NCI-H187 (cell line): ENCODE measurements around the gene GIMAP6.
"Not testable (repeated sequence)": the region's sequence is repeated elsewhere in the genome, so short reads cannot be mapped to it uniquely, and the experiment has no call there.

Experiments
- DNase-seq, 2 experiments: peaks; one replicate each; lab custom pipeline; 2025; lab: John Stamatoyannopoulos, UW

The GIMAP6 gene

GRCh38 chr7:150645259-150646020 is 13.3 kb upstream of the GIMAP6 start:
- no peak for DNase-seq

DNA sequence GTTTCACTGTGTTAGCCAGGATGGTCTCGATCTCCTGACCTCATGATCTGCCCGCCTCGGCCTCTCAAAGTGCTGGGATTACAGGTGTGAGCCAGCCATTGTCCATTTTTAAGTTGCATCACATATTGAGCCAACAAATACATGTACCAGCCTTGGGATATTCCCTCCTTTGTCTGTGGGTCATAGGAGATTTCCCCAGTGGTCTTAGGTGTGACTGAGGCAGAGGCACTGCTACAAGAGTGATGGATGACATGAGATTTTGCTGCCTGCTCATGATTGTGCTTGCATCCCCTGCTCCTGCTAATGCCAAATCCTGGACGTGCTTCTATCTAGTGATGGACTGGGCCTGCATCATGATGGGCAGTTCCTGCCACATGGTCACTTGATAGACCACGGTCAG is 10.7 kb upstream of the GIMAP6 start:
- no peak for DNase-seq

DNA sequence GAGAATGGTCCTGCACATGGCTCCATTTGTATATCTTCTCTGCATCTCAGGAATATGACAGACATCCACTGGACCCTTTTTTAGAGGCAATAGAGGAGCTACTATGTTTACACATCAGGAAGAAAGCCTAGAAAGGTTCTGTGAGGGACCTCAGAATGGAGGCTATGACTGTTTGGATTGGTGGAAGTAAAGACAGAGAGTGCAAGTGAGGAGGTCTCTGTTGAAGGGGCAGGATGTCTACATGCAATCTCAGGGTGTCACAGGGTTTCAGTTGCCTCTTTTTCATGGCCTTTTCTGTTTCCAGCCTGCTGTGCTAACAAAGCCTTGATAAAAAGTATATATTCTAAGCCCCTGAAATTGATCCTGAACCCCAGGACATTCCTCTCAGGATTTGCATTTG is 9.7 kb upstream of the GIMAP6 start:
- DNase-seq, result no peak

GRCh38 chr7:150633926-150634325 is 1.7 kb upstream of the GIMAP6 start:
- no peak for DNase-seq

- DNase-seq, result no peak
These were observed 930 bp downstream of the GIMAP6 start for GRCh38 chr7:150631084-150631826.

GRCh38 chr7:150629347-150629746 is 2.8 kb downstream of the GIMAP6 start:
- DNase-seq, result no peak

- DNase-seq, result no peak
These were observed 4.2 kb downstream of the GIMAP6 start for GRCh38 chr7:150627959-150628358.

DNA sequence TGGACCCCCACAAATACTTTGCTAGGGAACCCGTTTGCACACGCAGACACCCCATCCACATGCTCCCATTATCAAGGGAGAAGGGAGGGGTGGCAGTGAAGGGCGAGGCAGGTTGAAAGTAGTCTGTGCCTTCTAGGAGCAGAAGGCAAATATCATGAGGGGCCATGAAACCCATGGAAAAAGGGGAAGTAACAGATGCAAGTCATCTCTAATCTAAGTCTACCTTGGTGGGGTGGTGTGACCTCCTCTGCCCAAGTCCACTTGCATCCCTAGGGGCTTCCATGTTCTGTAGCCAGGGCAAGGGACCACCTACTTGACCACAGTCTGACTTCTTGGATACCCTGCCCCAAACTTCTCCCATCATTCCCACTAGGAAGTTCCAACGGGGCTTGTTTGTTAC is 5.5 kb downstream of the GIMAP6 start:
- no peak for DNase-seq

DNA sequence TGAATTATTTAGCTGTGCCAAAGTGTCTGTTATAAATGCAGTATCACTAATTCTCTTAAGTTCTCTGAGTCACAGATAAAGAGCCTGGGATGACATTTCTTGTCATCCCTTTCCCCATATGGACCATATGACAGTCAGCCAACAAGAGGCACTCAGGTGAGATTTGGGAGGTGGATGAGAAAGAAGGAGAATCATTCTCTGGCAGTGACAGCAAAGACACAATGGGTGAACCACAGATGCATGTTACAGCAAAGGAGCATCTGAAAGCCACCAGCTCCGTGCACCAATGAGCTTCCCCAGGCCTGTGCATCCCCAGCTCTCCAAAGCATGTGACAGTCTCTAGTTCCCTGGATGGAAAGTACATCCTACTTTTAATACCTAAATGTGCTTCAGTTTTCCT is 10.8 kb downstream of the GIMAP6 start:
- DNase-seq, result no peak

DNA sequence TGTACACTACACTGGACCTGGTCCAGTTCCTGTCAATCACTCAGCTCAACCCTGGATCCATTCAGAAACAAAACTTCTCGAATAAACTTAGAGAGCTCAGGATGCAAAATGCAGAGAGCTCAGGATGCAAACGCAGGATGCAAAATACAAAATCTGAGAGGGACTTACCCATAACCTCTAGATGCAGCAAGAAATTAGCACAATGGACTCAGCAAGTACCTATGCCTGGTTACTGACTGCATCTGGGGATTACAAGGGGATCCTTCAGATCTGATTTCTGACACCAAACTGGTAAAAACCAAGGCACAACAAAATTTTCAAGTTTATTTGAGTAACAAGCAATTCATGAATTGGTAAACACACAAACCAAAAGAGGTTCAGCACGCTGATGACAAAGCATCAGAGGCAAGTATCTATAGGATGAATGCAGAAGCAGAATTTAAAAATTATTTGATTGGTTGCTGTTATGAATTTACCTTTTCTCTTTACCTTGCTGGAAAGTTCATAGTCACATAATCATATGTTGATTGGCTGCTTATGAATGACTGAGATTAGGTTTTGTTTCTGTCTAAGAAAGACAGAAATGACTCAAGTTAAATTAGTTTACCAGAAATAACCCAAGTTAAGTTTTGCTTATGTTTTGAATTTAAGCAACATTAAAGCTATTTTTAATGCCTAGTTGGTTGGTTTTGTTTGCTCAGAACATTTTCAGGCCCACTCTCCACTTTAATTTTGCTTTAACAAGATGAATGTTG is 11.4 kb downstream of the GIMAP6 start:
- DNase-seq, result no peak

GRCh38 chr7:150620061-150620460 is 12.1 kb downstream of the GIMAP6 start:
- no peak for DNase-seq

- DNase-seq, result not testable (repeated sequence)
These were observed 16.9 kb downstream of the GIMAP6 start for GRCh38 chr7:150615221-150615755.

DNA sequence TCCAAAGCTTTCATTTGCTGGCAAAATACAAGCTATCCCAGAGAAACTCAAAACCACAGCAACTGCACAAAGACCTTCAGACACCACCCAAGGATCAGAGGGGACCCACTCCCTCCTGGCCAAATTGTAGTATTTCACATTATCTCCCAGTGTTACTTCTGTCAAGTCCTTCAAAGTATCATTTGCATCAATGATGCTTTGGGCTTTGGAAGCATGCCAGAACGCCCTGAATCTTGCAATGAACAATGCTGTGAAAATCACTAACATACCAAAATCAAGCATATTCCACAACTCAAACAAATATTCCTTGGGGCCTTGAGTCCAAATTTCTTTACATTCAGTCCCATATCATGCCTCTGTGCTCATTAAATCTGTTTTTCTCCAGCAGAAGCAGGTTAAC is 17.8 kb downstream of the GIMAP6 start:
- DNase-seq, result not testable (repeated sequence)

- DNase-seq, result no peak
These were observed 18.3 kb downstream of the GIMAP6 start for GRCh38 chr7:150613880-150614279.

GRCh38 chr7:150612925-150613324 is 19.3 kb downstream of the GIMAP6 start:
- no peak for DNase-seq

DNA sequence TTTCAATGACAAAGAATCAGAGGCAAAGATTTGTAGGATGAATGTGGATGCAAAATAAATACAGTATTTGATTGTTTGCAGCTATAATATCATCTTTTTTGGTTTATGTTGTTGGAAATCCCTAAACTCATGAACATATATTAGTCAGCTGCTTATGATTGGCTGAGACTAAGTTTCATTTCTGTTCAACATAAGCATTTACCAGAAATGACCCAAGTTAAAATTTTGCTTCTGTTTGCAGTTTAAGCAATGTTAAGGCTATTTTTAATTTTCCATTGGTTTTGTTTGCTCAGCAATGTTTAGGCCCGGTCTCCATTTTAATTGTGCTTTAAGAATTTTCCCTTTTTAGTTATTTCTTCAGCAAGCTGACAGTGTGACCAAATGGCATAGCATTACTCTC is 22.0 kb downstream of the GIMAP6 start:
- no peak for DNase-seq

DNA sequence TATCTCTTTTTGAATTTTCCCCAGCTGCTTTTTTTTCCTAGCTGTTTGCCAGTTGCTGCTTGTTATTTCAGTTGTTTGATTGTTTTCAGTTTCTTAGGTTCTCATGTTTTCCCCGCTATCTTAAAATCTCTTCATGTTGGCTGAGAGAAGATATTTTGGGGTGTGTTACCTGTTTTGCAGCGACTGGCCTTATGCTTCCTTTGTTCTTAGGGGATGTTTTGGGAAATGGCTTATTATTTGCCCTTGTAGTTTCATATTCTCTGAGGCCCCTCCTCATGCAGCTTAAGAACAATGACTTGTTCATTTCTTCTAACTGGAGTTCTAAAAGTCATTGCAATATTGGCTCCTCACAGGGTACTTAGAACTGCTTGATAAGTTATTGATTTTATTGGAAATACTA is 28.6 kb downstream of the GIMAP6 start:
- not testable (repeated sequence) for DNase-seq

DNA sequence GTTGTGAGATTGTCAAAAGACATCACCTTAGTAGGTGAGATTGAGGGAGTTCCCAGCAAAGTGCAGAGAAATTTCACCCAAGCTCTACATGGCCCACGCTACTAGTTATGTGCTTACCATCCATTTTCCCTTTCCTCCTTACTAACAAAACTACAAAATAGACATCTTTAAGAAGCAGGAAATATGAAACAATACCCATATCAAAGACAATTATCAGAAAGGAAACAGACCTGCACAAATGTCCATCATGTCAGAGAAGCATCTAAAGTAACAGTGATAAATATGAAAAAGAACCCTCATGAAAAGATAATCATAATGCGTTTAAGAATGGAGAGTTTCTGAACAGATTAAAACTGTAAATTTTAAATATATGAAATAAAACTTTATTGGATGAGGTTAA is 36.8 kb downstream of the GIMAP6 start:
- no peak for DNase-seq

DNA sequence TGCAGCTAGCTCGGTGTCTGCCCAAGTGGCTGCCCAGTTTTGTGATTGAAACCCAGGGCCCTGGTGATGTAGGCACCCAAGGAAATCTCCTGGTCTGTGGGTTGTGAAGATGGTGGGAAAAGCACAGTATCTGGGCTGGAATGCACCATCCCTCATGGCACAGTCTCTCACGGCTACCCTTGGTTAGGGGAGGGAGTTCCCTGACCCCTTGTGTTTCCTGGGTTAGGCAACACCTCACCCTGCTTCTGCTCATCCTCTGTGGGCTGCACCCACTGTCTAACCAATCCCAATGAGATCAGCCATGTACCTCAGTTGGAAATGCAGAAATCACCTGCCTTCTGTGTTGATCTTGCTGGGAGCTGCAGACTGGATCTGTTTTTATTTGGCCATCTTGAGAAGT is 37.4 kb downstream of the GIMAP6 start:
- no peak for DNase-seq

DNA sequence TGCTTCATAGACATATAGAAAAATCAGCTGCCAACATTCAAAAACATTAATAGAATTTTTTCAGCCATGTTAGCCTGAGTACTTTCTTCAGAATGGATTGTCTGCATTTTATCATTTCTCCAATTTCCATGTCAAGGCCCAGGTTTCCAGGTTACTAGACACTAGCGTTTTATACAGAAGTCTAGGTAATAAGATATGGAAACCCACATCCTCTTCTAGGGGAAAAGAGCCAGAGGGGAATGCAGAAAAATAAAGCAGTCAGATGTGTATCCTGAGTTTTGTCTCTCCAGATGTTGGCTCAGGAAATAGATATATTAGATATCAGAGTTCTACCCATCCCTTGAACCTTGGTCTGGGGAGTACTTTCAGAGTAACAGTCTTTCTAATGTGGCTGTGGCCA is 44.6 kb downstream of the GIMAP6 start:
- DNase-seq, result no peak

DNA sequence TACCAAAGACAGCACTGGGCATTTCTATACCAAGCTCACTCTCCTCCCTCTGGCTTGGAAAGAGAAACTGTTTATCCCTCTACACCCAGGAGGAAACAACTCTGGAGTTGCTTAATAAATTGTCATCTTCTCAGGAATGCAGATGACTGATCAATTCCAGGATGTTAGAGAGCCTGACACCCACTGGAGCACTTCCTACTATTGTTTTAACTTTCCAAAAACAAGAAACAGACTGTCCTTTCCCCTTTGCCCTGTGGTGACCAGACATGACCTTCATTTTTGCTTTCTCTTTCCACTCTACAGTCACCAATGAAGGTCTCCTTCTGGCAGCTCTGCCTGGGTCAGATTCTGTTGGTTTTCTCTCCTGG is 45.4 kb downstream of the GIMAP6 start:
- no peak for DNase-seq

- DNase-seq, result no peak
These were observed 46.0 kb downstream of the GIMAP6 start for GRCh38 chr7:150586068-150586784.
